GM18907 (cell line): ENCODE measurements around the gene ATF7IP2.
"Not testable (repeated sequence)": the region's sequence is repeated elsewhere in the genome, so short reads cannot be mapped to it uniquely, and the experiment has no call there.

ENCODE experiments used
- ATAC-seq: cut with Tn5 transposase; IDR thresholded peaks from one replicate; pipeline ENCODE4 v1.9.1; 2021; ENCODE audit warnings: mild to moderate bottlenecking, moderate library complexity; ENCODE audit not compliant: unreplicated experiment

The ATF7IP2 gene

GRCh38 chr16:10371592-10371991 is 14.3 kb upstream of the ATF7IP2 start:
- no peak for ATAC-seq

- ATAC-seq, result no peak
Observed at GRCh38 chr16:10373556-10373955, 12.3 kb upstream of the ATF7IP2 start.

GRCh38 chr16:10376229-10376628 is 9.6 kb upstream of the ATF7IP2 start:
- ATAC-seq, result no peak

- no peak for ATAC-seq
Observed at GRCh38 chr16:10383626-10384025, 2.2 kb upstream of the ATF7IP2 start.

- ATAC-seq, result no peak
Observed at GRCh38 chr16:10386517-10387100, 748 bp downstream of the ATF7IP2 start.

GRCh38 chr16:10387188-10387617 is 1.3 kb downstream of the ATF7IP2 start:
- ATAC-seq, result no peak

- no peak for ATAC-seq
Observed at GRCh38 chr16:10388988-10389387, 3.1 kb downstream of the ATF7IP2 start.

- ATAC-seq, result no peak
Observed at GRCh38 chr16:10390330-10390729, 4.5 kb downstream of the ATF7IP2 start.

- ATAC-seq, result no peak
Observed at GRCh38 chr16:10390867-10391266, 5.0 kb downstream of the ATF7IP2 start.

- no peak for ATAC-seq
Observed at GRCh38 chr16:10391339-10391738, 5.5 kb downstream of the ATF7IP2 start.

- no peak for ATAC-seq
Observed at GRCh38 chr16:10402975-10403374, 17.1 kb downstream of the ATF7IP2 start.

- no peak for ATAC-seq
Observed at GRCh38 chr16:10405386-10405939, 19.6 kb downstream of the ATF7IP2 start.

GRCh38 chr16:10408824-10409381 is 23.0 kb downstream of the ATF7IP2 start:
- no peak for ATAC-seq

- not testable (repeated sequence) for ATAC-seq
Observed at GRCh38 chr16:10409713-10410112, 23.9 kb downstream of the ATF7IP2 start.

GRCh38 chr16:10410469-10410868 is 24.6 kb downstream of the ATF7IP2 start:
- ATAC-seq, result no peak

- no peak for ATAC-seq
Observed at GRCh38 chr16:10412935-10413601, 27.2 kb downstream of the ATF7IP2 start.

GRCh38 chr16:10418204-10418603 is 32.3 kb downstream of the ATF7IP2 start:
- not testable (repeated sequence) for ATAC-seq

- no peak for ATAC-seq
Observed at GRCh38 chr16:10419701-10420100, 33.8 kb downstream of the ATF7IP2 start.

GRCh38 chr16:10421596-10421995 is 35.7 kb downstream of the ATF7IP2 start:
- ATAC-seq, result no peak

GRCh38 chr16:10428433-10429168 is 42.7 kb downstream of the ATF7IP2 start:
- no peak for ATAC-seq

GRCh38 chr16:10429299-10429969 is 43.6 kb downstream of the ATF7IP2 start:
- ATAC-seq, result not testable (repeated sequence)
